NCI-H2196 treated with DMSO at 0.1 percent for 48 hours (cell line): Measurements from ENCODE around the gene PRR14L.
A peak's percentile ranks its signal among the peaks of the same experiment; 100 is the strongest.
"Not testable (repeated sequence)": the region's sequence is repeated elsewhere in the genome, so short reads cannot be mapped to it uniquely, and the experiment has no call there.

Source experiments
- DNase-seq: peaks from one replicate; lab custom pipeline; 2025; ENCODE audit not compliant: unreplicated experiment; lab: John Stamatoyannopoulos, UW

PRR14L gene

DNA sequence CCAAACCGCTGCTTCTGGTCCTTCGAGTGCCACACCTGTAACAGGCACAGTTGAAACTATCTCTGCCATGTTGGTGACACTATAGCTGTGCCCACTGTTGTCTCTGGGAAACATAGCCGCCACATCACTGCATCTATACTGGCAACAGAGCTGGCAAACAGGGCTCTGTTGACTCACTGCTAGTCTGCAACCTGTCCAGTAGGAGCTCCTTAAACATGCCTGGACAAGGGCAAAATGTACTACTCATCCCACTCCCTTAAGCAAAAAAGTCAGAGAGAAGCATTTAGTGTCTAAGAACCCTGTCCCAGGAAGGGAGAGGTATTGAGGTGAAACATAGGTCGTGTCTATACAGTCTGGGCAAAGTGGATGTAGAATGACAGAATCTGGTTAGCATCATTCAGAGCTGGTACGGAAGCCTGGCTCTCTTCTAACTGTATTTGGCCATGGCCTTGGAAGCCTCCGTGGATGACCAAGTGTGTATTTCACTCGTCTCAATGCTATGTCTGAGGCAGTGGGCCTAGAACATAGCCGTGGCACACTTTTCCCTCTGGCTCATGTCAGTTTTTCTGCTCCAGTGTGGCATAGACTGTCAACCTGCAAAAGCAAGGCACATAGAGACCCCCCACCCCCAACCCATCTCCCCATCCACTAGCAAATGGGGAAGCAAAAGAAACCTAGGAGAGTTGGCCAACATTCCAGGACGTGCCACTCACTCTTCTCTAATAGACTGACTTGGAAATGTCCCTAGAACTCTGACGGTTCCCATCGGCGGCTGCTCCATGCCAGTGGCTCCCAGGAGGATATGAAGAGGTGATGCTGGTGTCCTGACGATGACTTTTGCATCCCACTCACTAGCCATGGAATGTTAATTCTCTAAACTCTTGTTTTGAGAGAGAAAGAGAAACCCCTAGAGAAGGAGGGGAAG lies 66.5 kb downstream of the PRR14L start:
- DNase-seq, result no peak

DNA sequence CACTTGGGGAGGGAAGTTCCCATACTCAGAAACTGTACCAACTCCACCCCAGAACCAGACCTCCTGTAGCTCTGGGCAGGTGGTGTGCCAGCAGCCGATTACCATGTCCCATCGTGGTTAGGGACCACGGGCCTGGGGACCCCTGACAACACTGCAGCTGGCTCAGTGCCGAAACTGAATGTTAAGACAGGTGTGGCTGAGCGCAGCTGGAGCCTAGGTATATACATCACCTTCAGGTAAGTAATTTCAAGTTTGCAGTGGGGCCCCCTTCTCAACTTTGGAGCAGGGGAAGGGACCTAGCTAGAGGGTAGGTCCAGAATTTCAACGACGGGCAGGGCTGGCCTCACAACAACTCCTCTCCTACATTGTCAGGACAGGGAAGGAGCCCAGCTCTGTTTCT lies 67.2 kb downstream of the PRR14L start:
- no peak for DNase-seq

GRCh38 chr22:31681349-31682345 lies 68.3 kb downstream of the PRR14L start:
- no peak for DNase-seq

- no peak for DNase-seq
Measured at GRCh38 chr22:31680861-31681341, 69.0 kb downstream of the PRR14L start.

- no peak for DNase-seq
Measured at GRCh38 chr22:31678748-31679147, 71.2 kb downstream of the PRR14L start.

GRCh38 chr22:31676700-31677099 lies 73.2 kb downstream of the PRR14L start:
- no peak for DNase-seq

DNA sequence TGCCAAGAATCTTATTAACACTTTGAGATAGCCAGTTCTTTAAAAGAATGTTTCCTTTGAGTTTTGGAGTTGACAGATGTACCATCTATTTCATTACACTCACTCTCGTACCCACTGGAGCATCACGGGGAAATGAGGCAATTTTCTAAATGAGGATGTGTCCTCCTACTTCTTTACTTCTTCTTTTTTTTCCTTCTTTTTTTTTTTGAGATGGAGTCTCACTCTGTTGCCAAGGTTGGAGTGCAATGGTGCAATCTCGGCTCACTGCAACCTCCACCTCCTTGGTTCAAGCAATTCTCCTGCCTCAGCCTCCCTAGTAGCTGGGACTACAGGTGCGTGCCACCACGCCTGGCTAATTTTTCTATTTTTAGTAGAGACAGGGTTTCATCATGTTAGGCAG lies 75.7 kb downstream of the PRR14L start:
- not testable (repeated sequence) for DNase-seq

- DNase-seq, result not testable (repeated sequence)
Measured at GRCh38 chr22:31668849-31669248, 81.1 kb downstream of the PRR14L start.

DNA sequence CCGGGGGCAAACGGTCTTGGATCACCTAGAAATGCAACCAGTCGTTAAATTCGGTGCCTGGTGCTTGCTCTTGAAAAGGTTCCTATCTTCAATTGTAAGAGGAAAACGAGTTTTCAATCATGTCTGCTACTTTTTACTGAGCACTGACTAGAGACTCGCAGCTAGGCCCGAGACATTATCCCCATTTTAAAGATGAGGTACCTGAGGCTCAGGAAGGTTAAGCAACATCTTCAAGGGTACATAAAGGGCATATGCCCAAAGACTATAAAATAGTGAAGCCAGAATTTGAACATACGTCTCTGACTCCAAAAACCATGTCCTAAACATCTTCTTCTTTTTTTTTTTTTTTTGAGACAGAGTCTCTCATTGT lies 87.3 kb downstream of the PRR14L start:
- DNase-seq, result no peak

DNA sequence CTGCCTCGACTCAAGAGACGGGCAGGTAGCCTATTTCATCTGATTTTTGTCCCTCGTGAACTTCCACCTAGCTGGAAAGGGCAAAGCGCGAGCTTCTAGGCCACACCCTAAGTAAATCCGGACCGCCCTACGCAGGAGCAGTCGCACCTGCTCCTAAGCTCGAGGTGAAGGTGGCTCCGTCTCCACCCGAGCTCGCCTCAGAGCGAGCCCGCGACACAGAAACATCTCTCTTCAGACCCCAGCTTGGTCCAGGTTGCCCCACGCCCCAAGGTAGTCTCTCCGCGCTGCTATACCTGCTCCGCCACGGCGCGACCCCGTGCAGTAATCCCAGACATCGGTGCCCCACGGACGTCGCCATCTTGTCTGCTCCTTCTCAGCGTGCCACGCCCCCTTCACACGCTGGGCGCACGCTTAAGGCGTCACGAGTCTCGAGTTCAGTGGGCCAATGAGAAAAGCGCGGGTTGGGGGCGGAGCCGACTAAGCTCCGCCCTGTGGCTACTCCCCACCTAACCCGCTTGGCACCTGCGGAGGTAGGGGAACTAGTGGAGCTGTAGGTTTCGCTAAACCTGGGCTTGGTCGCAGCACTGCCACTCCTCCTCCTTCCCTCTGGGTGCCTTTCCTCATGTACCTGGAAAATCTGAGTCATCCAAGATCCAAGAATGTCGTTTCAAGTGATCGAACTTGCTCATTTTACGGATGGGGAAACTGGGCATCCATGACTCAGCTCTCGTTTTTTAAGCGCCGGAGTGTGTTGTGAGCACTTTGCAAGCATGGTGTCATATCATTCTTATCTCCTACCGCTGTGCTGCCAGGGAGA lies 87.9 kb downstream of the PRR14L start, which contains the start of gene PISD:
TSS of gene PISD (minus strand) at position 365 of the 817 bp plus-strand sequence. CDS start at position 358, 7 bp downstream.
- DNase-seq, result peak; percentile 58

GRCh38 chr22:31660860-31661341 lies 89.0 kb downstream of the PRR14L start:
- DNase-seq, result not testable (repeated sequence)

GRCh38 chr22:31659246-31659645 lies 90.7 kb downstream of the PRR14L start:
- no peak for DNase-seq

- DNase-seq, result no peak
Measured at GRCh38 chr22:31654408-31654807, 95.5 kb downstream of the PRR14L start.

- no peak for DNase-seq
Measured at GRCh38 chr22:31653944-31654343, 96.0 kb downstream of the PRR14L start.

- peak; percentile 11 for DNase-seq
Measured at GRCh38 chr22:31652911-31653684, 96.8 kb downstream of the PRR14L start.

GRCh38 chr22:31652088-31652487 lies 97.8 kb downstream of the PRR14L start:
- DNase-seq, result no peak

DNA sequence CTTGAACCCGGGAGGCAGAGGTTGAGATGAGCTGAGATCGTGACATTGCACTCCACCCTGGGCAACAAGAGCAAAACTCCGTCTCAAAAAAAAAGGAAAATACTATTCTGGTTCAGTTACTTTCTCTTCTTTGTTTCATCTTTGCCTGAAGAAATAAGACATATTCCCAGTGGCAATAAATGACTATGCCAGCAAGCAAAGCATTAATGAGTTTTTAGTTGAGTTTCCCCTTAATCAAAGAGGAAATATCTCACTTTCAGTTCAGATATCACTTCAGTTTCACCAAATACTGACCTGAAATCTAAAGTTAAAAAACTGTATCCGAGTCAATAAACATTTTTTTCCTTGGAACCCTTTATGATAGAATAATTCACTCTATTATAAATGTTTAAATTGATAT lies 98.3 kb downstream of the PRR14L start:
- DNase-seq, result no peak

DNA sequence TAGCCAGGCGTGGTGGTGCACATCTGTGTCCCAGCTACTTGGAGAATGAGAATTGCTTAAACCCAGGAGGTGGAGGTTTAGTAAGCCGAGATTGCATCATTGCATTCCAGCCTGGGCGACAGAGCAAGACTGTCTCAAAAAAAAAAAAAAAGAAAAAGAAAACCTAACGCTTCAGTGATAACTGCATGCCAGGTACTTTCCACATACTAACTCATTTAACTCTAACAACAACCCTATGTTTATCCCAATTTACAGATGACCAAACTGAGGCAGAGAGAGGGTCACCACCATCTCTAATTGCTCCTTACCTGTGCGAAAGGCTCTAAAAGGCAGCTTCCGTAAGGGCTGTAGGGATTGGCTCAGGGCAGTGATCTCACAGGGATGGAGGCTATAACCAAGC lies 99.5 kb downstream of the PRR14L start:
- DNase-seq, result no peak

DNA sequence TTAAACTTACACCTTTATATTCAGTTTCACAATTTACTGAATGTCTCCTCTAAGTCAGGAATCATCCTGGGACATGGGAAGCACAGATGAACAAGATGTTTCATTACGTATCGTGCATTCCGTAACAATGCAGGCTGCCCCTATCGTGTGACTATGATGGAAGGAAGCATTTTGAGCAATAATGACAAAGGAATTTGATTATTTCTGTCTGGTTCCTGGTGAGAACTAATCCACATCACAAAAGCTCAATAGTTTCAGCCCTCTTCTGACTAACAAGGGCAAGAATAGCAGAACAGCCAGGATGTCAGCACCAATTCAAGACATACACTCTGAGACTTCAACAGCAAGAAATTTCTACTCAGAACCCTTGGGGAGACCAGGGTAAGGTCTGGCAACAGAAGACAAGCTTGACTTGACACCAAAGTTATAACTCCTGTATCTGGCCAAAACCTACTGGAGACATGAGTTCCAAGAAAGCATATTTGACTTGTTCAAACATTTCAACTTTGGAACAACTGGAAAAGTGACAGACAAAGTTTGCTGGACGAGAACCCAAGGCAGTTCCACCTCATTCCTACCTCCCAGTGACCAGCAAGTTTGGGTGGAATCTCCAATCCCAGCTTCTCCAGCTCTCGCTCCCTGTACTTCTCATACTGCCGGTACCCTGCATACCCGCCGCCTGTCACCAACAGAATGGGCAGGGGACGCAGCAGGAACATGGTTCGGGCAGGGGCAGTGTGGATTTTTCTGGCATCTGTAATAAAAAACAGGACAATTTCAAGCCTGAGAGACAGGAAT lies 102.2 kb downstream of the PRR14L start:
- DNase-seq, result no peak
